H9 (cell line): ENCODE data around the gene SUN2. TPM values are rescaled to one million over a fixed set of nuclear protein-coding genes. Genes with fewer than 3 reads are reported as not detected.

Experiments used
- DNase-seq: peaks from one replicate; pipeline ENCODE4 v3.0.0-alpha.2; 2017
- H2AFZ ChIP-seq: one replicate; pipeline ENCODE4 v1.6.1; 2013; ENCODE audit warnings: mild to moderate bottlenecking, low read length, control low read depth, moderate library complexity
- H2AK5ac ChIP-seq: 2 replicates; pipeline ENCODE4 v1.6.1; 2013; ENCODE audit warnings: low read length, control low read depth, mixed read lengths; ENCODE audit not compliant: insufficient read length
- H2BK120ac ChIP-seq: one replicate; pipeline ENCODE4 v1.6.1; 2013; ENCODE audit warnings: low read depth, mild to moderate bottlenecking, low read length, control low read depth, inconsistent platforms; ENCODE audit not compliant: poor library complexity, severe bottlenecking
- H2BK12ac ChIP-seq: 2 replicates; pipeline ENCODE4 v1.6.1; 2013; ENCODE audit warnings: low read length, control low read depth, mixed read lengths, low read depth; ENCODE audit not compliant: insufficient read length
- H2BK15ac ChIP-seq: 2 replicates; pipeline ENCODE4 v1.6.1; 2013; ENCODE audit warnings: low read depth, low read length, control low read depth
- H2BK20ac ChIP-seq: one replicate; pipeline ENCODE4 v1.6.1; 2013; ENCODE audit warnings: low read depth, mild to moderate bottlenecking, low read length, control low read depth, inconsistent platforms; ENCODE audit not compliant: poor library complexity, severe bottlenecking
- H2BK5ac ChIP-seq: 2 replicates; pipeline ENCODE4 v1.6.1; 2013; ENCODE audit warnings: low read length, control low read depth, mixed read lengths; ENCODE audit not compliant: insufficient read length
- H3K14ac ChIP-seq: 2 replicates; pipeline ENCODE4 v1.6.1; 2013; ENCODE audit warnings: low read length, control low read depth; ENCODE audit not compliant: insufficient read depth
- H3K18ac ChIP-seq: 2 replicates; pipeline ENCODE4 v1.6.1; 2013; ENCODE audit warnings: low read depth, mild to moderate bottlenecking, mixed read lengths, low read length, control low read depth; ENCODE audit not compliant: insufficient read length
- H3K23ac ChIP-seq: 2 replicates; pipeline ENCODE4 v1.6.1; 2013; ENCODE audit warnings: low read length, control low read depth, mixed read lengths, low read depth; ENCODE audit not compliant: insufficient read length
- H3K23me2 ChIP-seq: 2 replicates; pipeline ENCODE4 v1.6.1; 2013; ENCODE audit warnings: low read depth, mild to moderate bottlenecking, mixed read lengths, low read length, control low read depth; ENCODE audit not compliant: insufficient read length, poor library complexity, severe bottlenecking
- H3K27ac ChIP-seq: 2 replicates; pipeline ENCODE4 v1.5.1; 2013; ENCODE audit warnings: low read length, control low read depth, mixed read lengths, low read depth; ENCODE audit not compliant: insufficient read length
- H3K27me3 ChIP-seq: 2 replicates; pipeline ENCODE4 v1.6.1; 2013; ENCODE audit warnings: low read length, control low read depth, inconsistent platforms; ENCODE audit not compliant: insufficient read depth
- H3K4ac ChIP-seq: 2 replicates; pipeline ENCODE4 v1.6.1; 2013; ENCODE audit warnings: low read depth, mild to moderate bottlenecking, control low read depth, inconsistent platforms, low read length, moderate library complexity
- H3K4me1 ChIP-seq: 2 replicates; pipeline ENCODE4 v1.6.1; 2013; ENCODE audit warnings: low read length, control low read depth, inconsistent platforms; ENCODE audit not compliant: insufficient read depth
- H3K4me2 ChIP-seq: 2 replicates; pipeline ENCODE4 v1.6.1; 2013; ENCODE audit warnings: low read length, control low read depth, mixed read lengths; ENCODE audit not compliant: insufficient read length, insufficient read depth
- H3K56ac ChIP-seq: 2 replicates; pipeline ENCODE4 v1.6.1; 2013; ENCODE audit warnings: low read depth, mild to moderate bottlenecking, mixed read lengths, low read length, control low read depth; ENCODE audit not compliant: insufficient read length
- H3K79me1 ChIP-seq: 2 replicates; pipeline ENCODE4 v1.6.1; 2013; ENCODE audit warnings: low read depth, mild to moderate bottlenecking, moderate library complexity, low read length, control low read depth, inconsistent platforms; ENCODE audit not compliant: insufficient read depth, poor library complexity, severe bottlenecking
- H3K79me2 ChIP-seq: 2 replicates; pipeline ENCODE4 v1.6.1; 2013; ENCODE audit warnings: low read length, control low read depth, inconsistent platforms; ENCODE audit not compliant: insufficient read depth
- H3K9ac ChIP-seq: 2 replicates; pipeline ENCODE4 v1.6.1; 2013; ENCODE audit warnings: low read length, control low read depth, mixed read lengths; ENCODE audit not compliant: insufficient read length; ENCODE audit errors: extremely low read depth
- H3K9me3 ChIP-seq: one replicate; pipeline ENCODE4 v1.6.1; 2013; ENCODE audit warnings: low read depth, low read length, inconsistent platforms; ENCODE audit not compliant: control insufficient read depth
- H3T11ph ChIP-seq: one replicate; pipeline ENCODE4 v1.6.1; 2013; ENCODE audit warnings: mild to moderate bottlenecking, low read length, control low read depth, inconsistent platforms
- H4K20me1 ChIP-seq: one replicate; pipeline ENCODE4 v1.6.1; 2013; ENCODE audit not compliant: control insufficient read depth, insufficient read length, insufficient read depth
- H4K5ac ChIP-seq: 2 replicates; pipeline ENCODE4 v1.6.1; 2013; ENCODE audit warnings: low read depth, mild to moderate bottlenecking, mixed read lengths, low read length, control low read depth; ENCODE audit not compliant: insufficient read length
- H4K8ac ChIP-seq: replicated peaks from 2 replicates; pipeline ENCODE4 v1.6.1; 2013; ENCODE audit warnings: low read length, control low read depth, mixed read lengths, low read depth; ENCODE audit not compliant: insufficient read length
- H4K91ac ChIP-seq: 2 replicates; pipeline ENCODE4 v1.6.1; 2013; ENCODE audit warnings: low read depth, mild to moderate bottlenecking, moderate library complexity, mixed read lengths, low read length, control low read depth; ENCODE audit not compliant: insufficient read length
- H3K27ac Mint-ChIP-seq, 3 experiments: 2 replicates in 2 of 3; 3 replicates in 1 of 3; pipeline ENCODE4 v1.8.0; 2020 to 2021; ENCODE audit warnings: mixed read lengths in 3 of 3, mild to moderate bottlenecking in 1 of 3, moderate library complexity in 1 of 3
- H3K27me3 Mint-ChIP-seq: 2 replicates; pipeline ENCODE4 v1.8.0; 2021; ENCODE audit warnings: low read depth, mild to moderate bottlenecking, moderate library complexity, mixed read lengths
- H3K36me3 Mint-ChIP-seq, 3 experiments: 2 replicates in 2 of 3; 3 replicates in 1 of 3; pipeline ENCODE4 v1.8.0; 2020 to 2021; ENCODE audit warnings: low read depth in 3 of 3, mixed read lengths in 3 of 3; ENCODE audit not compliant: insufficient read depth in 1 of 3
- H3K4me1 Mint-ChIP-seq, 2 experiments: 2 replicates each; pipeline ENCODE4 v1.8.0; 2020; ENCODE audit warnings: mixed read lengths in 2 of 2
- H3K4me3 Mint-ChIP-seq, 2 experiments: 2 replicates in 1 of 2; 3 replicates in 1 of 2; pipeline ENCODE4 v1.8.0; 2020 to 2021; ENCODE audit warnings: mild to moderate bottlenecking in 2 of 2, mixed read lengths in 2 of 2, moderate library complexity in 1 of 2
- H3K9me3 Mint-ChIP-seq, 2 experiments: 2 replicates in 1 of 2; 3 replicates in 1 of 2; pipeline ENCODE4 v1.8.0; 2020; ENCODE audit warnings: mild to moderate bottlenecking in 2 of 2, mixed read lengths in 2 of 2, moderate library complexity in 1 of 2
- CTCF ChIP-seq: fragments of 200-600 bp; sonication (generic); conservative IDR thresholded peaks from 3 replicates; pipeline ENCODE4 v1.8.0; 2021; ENCODE audit warnings: antibody characterized with exemption, mild to moderate bottlenecking
- WGBS: extraction: QIAGEN DNeasy Blood & Tissue Kit; methylation state at CpG from one replicate; pipeline ENCODE4 v1.1.7; 2013; ENCODE audit warnings: missing lambda C conversion rate, low lambda C conversion rate, mixed read lengths; ENCODE audit not compliant: insufficient read length; ENCODE audit errors: extremely low coverage; 5-methylcytosine and 5-hydroxymethylcytosine counted together
- total RNA-seq: library from RNA; stranded (reverse); gene quantifications from 2 replicates; pipeline ENCODE4 v1.2.1, GENCODE V29; 2021

The SUN2 gene
- total RNA-seq, 1 experiment from 2014 or later = 12.0 TPM

DNA sequence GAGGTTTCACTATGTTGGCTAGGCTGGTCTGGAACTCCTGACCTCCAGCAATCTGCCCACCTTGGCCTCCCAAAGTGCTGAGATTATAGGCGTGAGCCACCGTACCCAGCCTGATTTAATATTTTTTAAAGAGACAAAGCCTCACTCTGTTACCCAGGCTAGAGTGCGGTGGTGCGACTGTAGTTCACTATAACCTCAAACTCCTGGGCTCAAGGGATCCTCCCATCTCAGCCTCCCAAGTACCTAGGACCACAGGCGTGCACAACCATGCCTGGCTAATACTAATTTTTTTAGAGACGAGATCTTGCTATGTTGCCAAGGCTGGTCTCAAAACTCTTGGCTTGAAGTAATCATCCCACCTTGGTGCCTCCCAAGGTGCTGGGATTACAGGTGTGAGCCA is 36.6 kb downstream of the SUN2 start:
- DNase-seq = no peak
- Mint-ChIP-seq H3K9me3 (no peaks in the 10 kb centered on the region), H3K27ac (no peak overlapping the region), H3K27me3 (no peaks in the 10 kb centered on the region), H3K36me3 (peaks cover 21 to 75% (median 67%) of the 10 kb centered on the region in 3 experiments), H3K4me3 (no peak overlapping the region), H3K4me1 (peaks cover 2 to 21% of the 10 kb centered on the region in 2 experiments; a peak in 2 of 4 replicates)
- H4K8ac ChIP-seq = no peak overlapping the region
- H4K5ac ChIP-seq = no peak overlapping the region
- H3K9ac ChIP-seq = no peak overlapping the region
- H3K9me3 ChIP-seq = no peaks in the 10 kb centered on the region
- no peaks in the 10 kb centered on the region for H3K27me3 ChIP-seq
- no peak overlapping the region for H3K56ac ChIP-seq
- no CpG with 5 or more reads among the region's 6 CpGs for WGBS
- no peak overlapping the region for H3K14ac ChIP-seq
- no peak for TF ChIP-seq CTCF
- no peaks in the 10 kb centered on the region for H4K20me1 ChIP-seq
- no peak overlapping the region for H3K4me2 ChIP-seq
- no peak overlapping the region for H2BK12ac ChIP-seq
- H2AFZ ChIP-seq = no peak overlapping the region
- H2BK120ac ChIP-seq = no peak overlapping the region
- H2AK5ac ChIP-seq = no peak overlapping the region
- no peaks in the 10 kb centered on the region for H3K4me1 ChIP-seq
- H3K23me2 ChIP-seq = no peaks in the 10 kb centered on the region
- H3K27ac ChIP-seq = no peak overlapping the region
- no peak overlapping the region for H3K4ac ChIP-seq
- H3K79me2 ChIP-seq = peaks cover 4% of the 10 kb centered on the region; the same call in 1 of the 2 replicates
- no peak overlapping the region for H4K91ac ChIP-seq
- H3K18ac ChIP-seq = no peak overlapping the region
- H2BK20ac ChIP-seq = no peak overlapping the region
- no peak overlapping the region for H3K23ac ChIP-seq
- no peaks in the 10 kb centered on the region for H3K79me1 ChIP-seq
- H2BK5ac ChIP-seq = no peak overlapping the region
- no peak overlapping the region for H2BK15ac ChIP-seq
- no peak overlapping the region for H3T11ph ChIP-seq
